Measurements from ENCODE around the gene ZNF398. TPM values are rescaled to one million over a fixed set of nuclear protein-coding genes. Genes with fewer than 3 reads are reported as not detected.

ZNF398 gene
- total RNA-seq, 2 donors from 2014 or later = 17.2 to 19.7 TPM

DNA sequence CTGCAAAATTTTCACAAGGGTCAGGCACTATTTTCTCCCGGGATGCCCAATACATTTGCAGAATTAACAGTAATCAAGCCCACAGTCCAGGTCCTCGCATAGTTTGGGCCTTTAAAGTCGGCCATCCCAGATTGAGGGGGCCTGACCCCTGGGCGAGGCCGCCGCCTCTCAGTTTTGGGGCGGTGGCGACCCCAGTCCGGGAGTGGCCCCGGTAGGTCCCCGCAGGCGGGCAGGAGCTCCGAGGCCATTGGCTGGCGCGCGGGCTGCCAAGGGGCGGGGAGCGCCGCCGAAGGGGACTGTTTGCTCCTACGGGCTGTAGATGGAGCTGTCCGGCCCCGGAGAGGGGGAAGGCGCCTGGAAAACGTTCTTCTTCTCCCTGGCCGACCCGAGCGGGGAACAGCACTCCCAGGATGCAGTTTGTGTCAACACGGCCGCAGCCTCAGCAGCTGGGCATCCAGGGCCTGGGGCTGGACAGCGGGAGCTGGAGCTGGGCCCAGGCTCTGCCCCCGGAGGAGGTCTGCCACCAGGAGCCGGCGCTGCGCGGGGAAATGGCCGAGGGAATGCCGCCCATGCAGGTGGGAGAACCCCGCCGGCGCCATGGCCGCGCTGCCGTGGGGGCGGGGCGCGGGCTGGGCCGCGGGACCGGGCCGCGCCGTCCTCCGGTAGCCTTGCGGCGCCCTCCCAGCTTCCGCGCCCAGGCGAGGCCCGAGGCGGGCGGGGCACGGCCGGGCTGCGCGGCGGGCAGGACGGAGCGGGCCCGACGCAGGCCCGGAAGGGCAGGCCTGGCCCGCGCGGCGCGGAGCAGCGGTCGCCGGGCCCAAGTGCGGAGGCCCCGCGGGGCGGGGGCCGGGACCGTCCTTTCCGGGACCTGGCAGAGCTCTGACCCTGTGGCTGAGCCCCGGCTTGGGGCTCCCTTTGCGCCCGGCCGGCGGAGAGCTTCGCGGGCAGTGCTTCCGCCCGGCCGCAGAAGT is 48.2 kb downstream of the ZNF398 start, which contains the start of gene ZNF282:
ZNF282 (plus strand) TSS at position 367 of the 971 bp plus-strand sequence; CDS start at position 411, 44 bp downstream.
- Mint-ChIP-seq H3K4me3 (peak within 1 kb of the TSS; percentile 88), H3K27me3 (no peaks in the 10 kb centered on the region), H3K4me1 (peaks cover 16% of the 10 kb centered on the region), H3K27ac (peak within 1 kb of the TSS; percentile 86), H3K36me3 (ENCODE audit: low read depth) (peaks cover 8% of the 10 kb centered on the region)
- DNase-seq = peak; percentile 48 to 55 (median 53)
- no peaks in the 10 kb centered on the region for H3K9me3 ChIP-seq (ENCODE audit: control insufficient read depth, low read length, poor library complexity, severe bottlenecking)
- peak; percentile 88 for ATAC-seq

- peaks cover 13% of the 10 kb centered on the region for H3K36me3 Mint-ChIP-seq (ENCODE audit: low read depth)
- peak; percentile 10 for ATAC-seq
- peaks cover 20% of the 10 kb centered on the region for H3K4me1 Mint-ChIP-seq
- no peak for DNase-seq
- peak overlapping the region; percentile 86 for H3K27ac Mint-ChIP-seq
- H3K4me3 Mint-ChIP-seq = peak overlapping the region; percentile 88
- no peaks in the 10 kb centered on the region for H3K9me3 ChIP-seq (ENCODE audit: control insufficient read depth, low read length, poor library complexity, severe bottlenecking)
- H3K27me3 Mint-ChIP-seq = no peaks in the 10 kb centered on the region
These were observed 49.0 kb downstream of the ZNF398 start for GRCh38 chr7:149196151-149196704.

- DNase-seq (no peak), ATAC-seq (peak; percentile 7)
- peaks cover 14% of the 10 kb centered on the region for H3K36me3 Mint-ChIP-seq (ENCODE audit: low read depth)
- no peaks in the 10 kb centered on the region for H3K27me3 Mint-ChIP-seq
- peak overlapping the region; percentile 86 for H3K27ac Mint-ChIP-seq
- no peaks in the 10 kb centered on the region for H3K9me3 ChIP-seq (ENCODE audit: control insufficient read depth, low read length, poor library complexity, severe bottlenecking)
- peaks cover 22% of the 10 kb centered on the region for H3K4me1 Mint-ChIP-seq
- peak overlapping the region; percentile 88 for H3K4me3 Mint-ChIP-seq
These were observed 49.5 kb downstream of the ZNF398 start for GRCh38 chr7:149196705-149197171.

DNA sequence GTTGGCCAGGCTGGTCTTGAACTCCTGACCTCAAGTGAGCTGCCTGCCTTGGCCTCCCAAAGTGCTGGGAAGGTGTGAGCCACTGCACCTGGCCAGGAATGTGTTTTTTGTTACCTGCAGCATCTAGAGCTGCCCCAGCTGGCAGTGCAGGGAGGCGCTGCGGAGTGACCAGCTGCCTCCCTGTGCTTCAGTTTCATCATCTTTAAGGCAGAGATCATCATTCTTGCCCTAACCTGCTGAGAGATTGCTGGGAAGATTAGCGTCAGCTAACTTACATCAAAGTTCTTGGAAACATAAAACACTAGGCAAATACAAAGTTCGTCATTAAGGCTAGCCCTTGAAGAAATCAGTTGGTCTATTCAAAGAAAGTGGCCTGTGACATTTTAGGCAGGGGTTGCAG is 50.4 kb downstream of the ZNF398 start:
- peaks cover 24% of the 10 kb centered on the region for H3K4me1 Mint-ChIP-seq

GRCh38 chr7:149198161-149198816 is 51.0 kb downstream of the ZNF398 start:
- DNase-seq (no peak), ATAC-seq (no peak)
- Mint-ChIP-seq H3K4me1 (peaks cover 26% of the 10 kb centered on the region), H3K36me3 (ENCODE audit: low read depth) (peaks cover 17% of the 10 kb centered on the region), H3K27me3 (no peaks in the 10 kb centered on the region), H3K27ac (peak overlapping the region; percentile 86), H3K4me3 (no peak overlapping the region)
- H3K9me3 ChIP-seq (ENCODE audit: control insufficient read depth, low read length, poor library complexity, severe bottlenecking) = no peaks in the 10 kb centered on the region

More for the DNA sequence above, 50.4 kb downstream of the ZNF398 start:
- no peaks in the 10 kb centered on the region for H3K9me3 ChIP-seq (ENCODE audit: control insufficient read depth, low read length, poor library complexity, severe bottlenecking)
- H3K27ac Mint-ChIP-seq = peak overlapping the region; percentile 86
- H3K36me3 Mint-ChIP-seq (ENCODE audit: low read depth) = peaks cover 17% of the 10 kb centered on the region
- ATAC-seq (no peak), DNase-seq (no peak)
- H3K4me3 Mint-ChIP-seq = peak overlapping the region; percentile 88
- H3K27me3 Mint-ChIP-seq = no peaks in the 10 kb centered on the region

GRCh38 chr7:149199234-149199995 is 52.2 kb downstream of the ZNF398 start:
- DNase-seq = no peak
- no peaks in the 10 kb centered on the region for H3K9me3 ChIP-seq (ENCODE audit: control insufficient read depth, low read length, poor library complexity, severe bottlenecking)
- no peak for ATAC-seq
- no peaks in the 10 kb centered on the region for H3K27me3 Mint-ChIP-seq
- H3K4me3 Mint-ChIP-seq = no peak overlapping the region
- peaks cover 32% of the 10 kb centered on the region for H3K4me1 Mint-ChIP-seq
- peaks cover 21% of the 10 kb centered on the region for H3K36me3 Mint-ChIP-seq (ENCODE audit: low read depth)
- H3K27ac Mint-ChIP-seq = no peak overlapping the region

DNA sequence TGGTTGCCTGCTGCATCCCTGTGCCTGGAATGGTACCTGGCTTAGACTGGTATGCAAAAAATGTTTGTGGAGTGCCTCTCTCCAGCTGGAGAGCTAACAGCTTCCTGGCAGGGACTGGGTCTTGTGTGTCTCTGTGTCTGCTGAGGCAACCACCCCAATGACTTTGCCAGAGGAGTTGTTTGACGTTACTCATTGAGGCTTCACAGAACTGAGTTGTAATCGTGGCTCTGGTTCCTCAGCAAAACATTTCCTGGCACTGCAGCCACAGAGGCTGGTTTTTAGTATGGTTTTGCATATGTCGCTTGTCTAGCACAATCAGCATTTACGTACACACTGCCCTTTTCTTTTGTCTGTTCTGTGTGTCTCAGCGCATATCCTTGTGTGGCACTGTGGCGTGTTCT is 55.6 kb downstream of the ZNF398 start:
- Mint-ChIP-seq H3K27ac (peak overlapping the region; percentile 77), H3K4me3 (peak overlapping the region; percentile 36), H3K4me1 (peaks cover 24% of the 10 kb centered on the region), H3K27me3 (no peaks in the 10 kb centered on the region), H3K36me3 (ENCODE audit: low read depth) (peaks cover 25% of the 10 kb centered on the region)
- DNase-seq (no peak), ATAC-seq (peak; percentile 49)
- no peaks in the 10 kb centered on the region for H3K9me3 ChIP-seq (ENCODE audit: control insufficient read depth, low read length, poor library complexity, severe bottlenecking)

- no peak overlapping the region for H3K4me3 Mint-ChIP-seq
- no peak overlapping the region for H3K27ac Mint-ChIP-seq
- ATAC-seq (no peak), DNase-seq (no peak)
- peaks cover 16% of the 10 kb centered on the region for H3K36me3 Mint-ChIP-seq (ENCODE audit: low read depth)
- no peaks in the 10 kb centered on the region for H3K27me3 Mint-ChIP-seq
- peaks cover 22% of the 10 kb centered on the region for H3K4me1 Mint-ChIP-seq
- no peaks in the 10 kb centered on the region for H3K9me3 ChIP-seq (ENCODE audit: control insufficient read depth, low read length, poor library complexity, severe bottlenecking)
These were observed 58.6 kb downstream of the ZNF398 start for GRCh38 chr7:149205690-149206381.

- DNase-seq = no peak
- no peaks in the 10 kb centered on the region for H3K9me3 ChIP-seq (ENCODE audit: control insufficient read depth, low read length, poor library complexity, severe bottlenecking)
- Mint-ChIP-seq H3K27me3 (no peaks in the 10 kb centered on the region), H3K4me1 (peaks cover 14% of the 10 kb centered on the region), H3K27ac (no peak overlapping the region), H3K4me3 (no peak overlapping the region), H3K36me3 (ENCODE audit: low read depth) (peaks cover 8% of the 10 kb centered on the region)
- no peak for ATAC-seq
These were observed 60.2 kb downstream of the ZNF398 start for GRCh38 chr7:149207324-149208035.

DNA sequence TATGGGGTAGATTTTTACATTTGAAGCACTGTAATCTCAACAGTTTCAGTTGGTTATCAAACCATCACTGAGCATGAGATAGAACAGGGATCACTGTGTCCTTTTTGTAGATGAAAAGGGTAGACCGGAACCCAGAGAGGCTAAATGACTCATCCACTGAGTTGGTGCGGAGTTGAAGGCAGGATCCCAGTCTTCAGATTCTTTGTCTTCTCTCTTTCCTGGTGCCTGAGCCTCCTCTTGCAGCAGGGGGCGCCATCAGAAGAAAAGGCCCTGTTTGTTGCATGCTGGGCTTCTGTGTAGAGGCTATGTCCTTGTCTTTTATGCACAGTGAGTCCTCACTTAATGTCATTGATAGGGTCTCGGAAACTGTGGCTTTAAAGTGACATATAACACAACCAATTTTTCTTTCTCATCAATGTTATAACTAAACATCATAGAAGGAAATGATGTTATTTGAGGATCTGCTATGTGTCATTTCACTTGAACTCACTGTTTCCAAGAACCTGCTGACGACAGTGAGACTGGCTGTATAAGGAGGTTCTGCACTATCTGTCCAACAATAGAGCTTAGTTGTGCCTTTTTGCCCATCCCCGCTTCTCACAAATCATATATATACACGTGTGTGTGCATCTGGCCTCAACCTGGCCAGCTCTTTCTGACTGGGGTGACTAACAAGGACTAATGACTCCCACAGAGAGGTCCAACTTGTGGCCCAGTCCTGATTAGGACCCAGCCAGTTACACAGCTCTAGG is 62.4 kb downstream of the ZNF398 start:
- DNase-seq (peak; percentile 24 to 45 (median 41)), ATAC-seq (peak; percentile 87)
- Mint-ChIP-seq H3K27me3 (no peaks in the 10 kb centered on the region), H3K4me1 (peaks cover 6% of the 10 kb centered on the region), H3K27ac (peak overlapping the region; percentile 29), H3K4me3 (peak overlapping the region; percentile 39), H3K36me3 (ENCODE audit: low read depth) (peaks cover 5% of the 10 kb centered on the region)
- no peaks in the 10 kb centered on the region for H3K9me3 ChIP-seq (ENCODE audit: control insufficient read depth, low read length, poor library complexity, severe bottlenecking)

DNA sequence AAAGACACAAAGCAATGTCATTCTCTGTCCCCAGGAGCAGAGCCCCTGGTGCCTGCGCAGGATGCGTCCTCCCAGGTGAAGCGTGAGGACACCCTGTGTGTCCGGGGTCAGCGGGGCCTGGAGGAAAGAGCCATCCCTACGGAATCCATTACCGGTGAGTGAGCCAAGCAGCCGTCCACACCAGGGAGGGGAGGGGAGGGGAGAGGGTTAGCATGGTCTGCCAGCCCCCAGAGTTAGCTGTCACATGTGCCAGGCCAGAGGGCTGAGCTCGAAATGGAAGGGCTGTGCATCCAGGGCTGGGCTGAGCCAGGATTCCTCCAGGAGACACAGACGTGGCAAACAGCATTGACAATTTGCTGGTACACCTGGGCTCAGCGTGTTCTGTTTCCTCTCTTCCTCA is 63.3 kb downstream of the ZNF398 start:
- no peak overlapping the region for H3K4me3 Mint-ChIP-seq
- no peak for ATAC-seq
- H3K36me3 Mint-ChIP-seq (ENCODE audit: low read depth) = peaks cover 5% of the 10 kb centered on the region
- H3K27me3 Mint-ChIP-seq = no peaks in the 10 kb centered on the region
- no peak overlapping the region for H3K27ac Mint-ChIP-seq
- DNase-seq = no peak
- H3K4me1 Mint-ChIP-seq = peaks cover 5% of the 10 kb centered on the region
- no peaks in the 10 kb centered on the region for H3K9me3 ChIP-seq (ENCODE audit: control insufficient read depth, low read length, poor library complexity, severe bottlenecking)

Data from T-helper 17 cell (primary cell).